ENCODE data around the gene SOAT1. TPM values are rescaled to one million over a fixed set of nuclear protein-coding genes. Genes with fewer than 3 reads are reported as not detected.

SOAT1 gene
- total and polyA plus RNA-seq, 10 of the 15 experiments (the other 5 are each of a cell fraction or from before 2014, with no cell fraction given): 8.6 to 68.5 (median 22.3) TPM

- TF ChIP-seq HDAC2 (IDR thresholded peaks at IDR 0.05) (no peak), NFYA (IDR thresholded peaks at IDR 0.05; ENCODE audit: borderline replicate concordance, low read depth, low read length) (no peak), NR2F1 (conservative IDR thresholded peaks at IDR 0.05) (no peak), ZNF687 (IDR thresholded peaks at IDR 0.05) (no peak), TCF7 (IDR thresholded peaks at IDR 0.05; ENCODE audit: borderline replicate concordance) (no peak), ZNF207 (IDR thresholded peaks at IDR 0.05; ENCODE audit: borderline replicate concordance) (no peak), SPI1 (IDR thresholded peaks at IDR 0.05; ENCODE audit: borderline replicate concordance, insufficient read depth, low read depth, low read length) (no peak)
Observed at GRCh38 chr1:179376223-179376622, 82.6 kb downstream of the SOAT1 start (continued).

- SMC1A ChIA-PET (ENCODE audit: uncharacterized antibody, unreplicated experiment): no interaction called here
Observed at GRCh38 chr1:179380299-179380698, 86.7 kb downstream of the SOAT1 start.

More at GRCh38 chr1:179380299-179380698, 86.7 kb downstream of the SOAT1 start:
- Histone ChIP-seq H3K4me1 (ENCODE audit: control insufficient read depth, insufficient read depth, low read length) (no peaks in the 10 kb centered on the region), H3K36me3 (ENCODE audit: control insufficient read depth in 2 of 2, insufficient read depth in 2 of 2, low read length in 1 of 2) (no peaks in the 10 kb centered on the region), H3K9ac (ENCODE audit: control insufficient read depth, insufficient read depth, low read length) (no peak overlapping the region), H3K9me3 (replicated peaks; ENCODE audit: control insufficient read depth, insufficient read depth, low read length) (no peaks in the 10 kb centered on the region), H2AFZ (ENCODE audit: control insufficient read depth, low read depth, low read length) (no peak overlapping the region), H3K4me3 (no peak overlapping the region), H3K27ac (ENCODE audit: control insufficient read depth, insufficient read depth) (no peak overlapping the region), H3K79me2 (ENCODE audit: control insufficient read depth, insufficient read depth, low read length) (no peaks in the 10 kb centered on the region), H3K4me2 (ENCODE audit: control insufficient read depth, insufficient read depth) (no peak overlapping the region), H3K27me3 (replicated peaks in 1 of 2; ENCODE audit: control insufficient read depth in 2 of 2, insufficient read depth in 2 of 2, low read length in 1 of 2) (no peaks in the 10 kb centered on the region), H4K20me1 (ENCODE audit: control insufficient read depth, insufficient read depth) (no peaks in the 10 kb centered on the region)
- no peak for DNase-seq (ENCODE audit: low read depth, low spot score)
- RAD21 ChIA-PET (ENCODE audit: unreplicated experiment): no interaction called here
- intact Hi-C loops (cut with micrococcal nuclease; ENCODE audit: unreplicated experiment): no loop called here
- FAIRE-seq: no peak
- POLR2A ChIA-PET: no interaction called here
- in situ Hi-C loops (cut with MboI): no loop called here
- CTCF ChIA-PET: no interaction called here
- no peak for TF ChIP-seq CBFB (IDR thresholded peaks at IDR 0.05; ENCODE audit: low read depth)
- no peak for TF ChIP-seq CBX3 (IDR thresholded peaks at IDR 0.05; ENCODE audit: borderline replicate concordance, low read depth)
- no peak for TF ChIP-seq NRF1 (conservative IDR thresholded peaks at IDR 0.05; ENCODE audit: low read depth, low read length)
- no peak for TF ChIP-seq TCF3 (IDR thresholded peaks at IDR 0.05; ENCODE audit: borderline replicate concordance, insufficient read depth, low read depth, low read length)
- TF ChIP-seq IKZF2 (IDR thresholded peaks at IDR 0.05): no peak
- no peak for TF ChIP-seq STAT3 (IDR thresholded peaks at IDR 0.05; ENCODE audit: low read depth, low read length)
- TF ChIP-seq RFX5 (IDR thresholded peaks at IDR 0.05; ENCODE audit: low read depth, low read length): no peak
- no TSS peak for BruUV-seq (replicated peaks)
- no peak for ATAC-seq
